SK-N-SH (cell line): ENCODE results near the gene MOCOS. TPM values are rescaled to one million over a fixed set of nuclear protein-coding genes. Genes with fewer than 3 reads are reported as not detected.

Source experiments
- CTCF ChIA-PET: fragments of 300-600, 350-600 bp; formaldehyde crosslinking; extraction: SDS; loops from one replicate; lab custom pipeline; 2021; lab: Yijun Ruan, JAX
- POLR2A ChIA-PET: fragments of 350-600 bp; sonication (Branson Sonifier 250); formaldehyde crosslinking; extraction: SDS; loops from one replicate; lab custom pipeline; 2020; ENCODE audit warnings: antibody characterized with exemption, inconsistent platforms; lab: Yijun Ruan, JAX
- DNase-seq: peaks from one replicate; pipeline ENCODE4 v3.0.0; 2012
- H2AFZ ChIP-seq: fragments of 200-600 bp; sonication (generic); 2 replicates; pipeline ENCODE4 v1.8.1; 2016; ENCODE audit warnings: antibody characterized with exemption, mild to moderate bottlenecking, low read depth
- H3F3A ChIP-seq: fragments of 200-600 bp; sonication (generic); replicated peaks from 2 replicates; pipeline ENCODE3; 2016; ENCODE audit warnings: antibody characterized with exemption, mild to moderate bottlenecking; ENCODE audit not compliant: insufficient read depth
- H3K27ac ChIP-seq, 2 experiments: fragments of 200-500 bp in 1 of 2; fragments of 200-600 bp in 1 of 2; sonication (Bioruptor generic) in 1 of 2; sonication (generic), shearing (Covaris generic) in 1 of 2; 2 replicates each; pipeline versions ENCODE4 v1.5.1 to v1.6.1; 2014 to 2016; ENCODE audit warnings: low read depth in 2 of 2, inconsistent platforms in 1 of 2, low read length in 1 of 2, mild to moderate bottlenecking in 1 of 2, mixed read lengths in 1 of 2
- H3K27me3 ChIP-seq: fragments of 200-600 bp; sonication (generic), shearing (Covaris generic); 2 replicates; pipeline ENCODE4 v1.6.1; 2016; ENCODE audit warnings: mixed run types; ENCODE audit not compliant: insufficient read depth
- H3K36me3 ChIP-seq, 2 experiments: fragments of 200-500 bp in 1 of 2; fragments of 200-600 bp in 1 of 2; sonication (Bioruptor generic) in 1 of 2; sonication (generic) in 1 of 2; replicated peaks in 1 of 2; 2 replicates each; pipeline versions ENCODE3 to v1.5.1; 2014 to 2016; ENCODE audit warnings: low read length in 1 of 2, mild to moderate bottlenecking in 1 of 2; ENCODE audit not compliant: insufficient read depth in 2 of 2, control insufficient read depth in 1 of 2
- H3K4me1 ChIP-seq, 2 experiments: fragments of 200-500 bp in 1 of 2; fragments of 200-600 bp in 1 of 2; sonication (Bioruptor generic) in 1 of 2; sonication (generic), shearing (Covaris generic) in 1 of 2; 2 replicates each; pipeline versions ENCODE4 v1.5.1 to v1.6.1; 2014 to 2016; ENCODE audit warnings: low read depth in 1 of 2, low read length in 1 of 2, mixed run types in 1 of 2; ENCODE audit not compliant: insufficient read depth in 2 of 2, control insufficient read depth in 1 of 2
- H3K4me2 ChIP-seq: fragments of 200-600 bp; sonication (generic), shearing (Covaris generic); 2 replicates; pipeline ENCODE4 v1.6.1; 2017; ENCODE audit warnings: mixed run types
- H3K4me3 ChIP-seq, 2 experiments: fragments of 200-500 bp in 1 of 2; fragments of 200-600 bp in 1 of 2; sonication (Bioruptor generic) in 1 of 2; sonication (generic), shearing (Covaris generic) in 1 of 2; 2 replicates each; pipeline versions ENCODE4 v1.5.1 to v1.8.1; 2014 to 2016; ENCODE audit warnings: low read depth in 2 of 2, inconsistent platforms in 1 of 2, low read length in 1 of 2, mild to moderate bottlenecking in 1 of 2, mixed read lengths in 1 of 2, moderate library complexity in 1 of 2
- H3K79me2 ChIP-seq: fragments of 200-600 bp; sonication (generic); 2 replicates; pipeline ENCODE4 v1.8.1; 2017; ENCODE audit warnings: mild to moderate bottlenecking; ENCODE audit not compliant: insufficient read depth
- H3K9ac ChIP-seq: fragments of 200-600 bp; sonication (generic); 2 replicates; pipeline ENCODE4 v1.6.1; 2017; ENCODE audit warnings: mixed run types
- H3K9me2 ChIP-seq: fragments of 200-600 bp; sonication (generic); 2 replicates; pipeline ENCODE4 v1.6.1; 2017; ENCODE audit warnings: mixed run types
- H3K9me3 ChIP-seq: fragments of 200-600 bp; sonication (generic); 2 replicates; pipeline ENCODE4 v1.6.1; 2017; ENCODE audit warnings: mixed run types, mild to moderate bottlenecking, moderate library complexity
- H4K20me1 ChIP-seq: fragments of 200-600 bp; sonication (generic); 2 replicates; pipeline ENCODE4 v1.6.1; 2017; ENCODE audit warnings: mild to moderate bottlenecking, mixed run types; ENCODE audit not compliant: insufficient read depth
- CHD2 ChIP-seq: fragments of 150-350 bp; IDR thresholded peaks from 2 replicates; pipeline ENCODE4 v1.6.1; 2018; ENCODE audit warnings: low read length; ENCODE audit not compliant: partially characterized antibody
- ELF1 ChIP-seq: IDR thresholded peaks from 2 replicates; pipeline ENCODE4 v1.4.0; 2012
- EP300 ChIP-seq, 2 experiments: IDR thresholded peaks; 2 replicates each; pipeline versions ENCODE4 v1.4.0 to v1.6.1; 2012; ENCODE audit warnings: borderline replicate concordance in 1 of 2, low read depth in 1 of 2, low read length in 1 of 2
- EZH2phosphoT487 ChIP-seq: fragments of 200-600 bp; sonication (generic); IDR thresholded peaks from 2 replicates; pipeline ENCODE4 v1.6.1; 2017; ENCODE audit warnings: low read depth, mixed run types, mild to moderate bottlenecking, antibody characterized with exemption, moderate library complexity, borderline replicate concordance
- FOSL2 ChIP-seq: IDR thresholded peaks from 2 replicates; pipeline ENCODE4 v1.4.0; 2012; ENCODE audit warnings: low read depth, mild to moderate bottlenecking, moderate library complexity, borderline replicate concordance
- GATA2 ChIP-seq: sonication (generic); formaldehyde crosslinking; IDR thresholded peaks from 2 replicates; pipeline ENCODE4 v1.5.0; 2020; ENCODE audit warnings: mild to moderate bottlenecking, missing genetic modification reagents
- JUND ChIP-seq: IDR thresholded peaks from 2 replicates; pipeline ENCODE4 v1.4.0; 2012
- MEF2A ChIP-seq: IDR thresholded peaks from 2 replicates; pipeline ENCODE4 v1.4.0; 2012; ENCODE audit warnings: low read depth, borderline replicate concordance
- MXI1 ChIP-seq: IDR thresholded peaks from 2 replicates; pipeline ENCODE4 v1.6.1; 2012; ENCODE audit warnings: mild to moderate bottlenecking, low read depth, low read length, improper control_type of control experiment
- NFIC ChIP-seq: IDR thresholded peaks from 2 replicates; pipeline ENCODE4 v1.4.0; 2012; ENCODE audit warnings: borderline replicate concordance
- RFX5 ChIP-seq: IDR thresholded peaks from 2 replicates; pipeline ENCODE4 v1.6.1; 2012; ENCODE audit warnings: mild to moderate bottlenecking, improper control_type of control experiment, low read length
- TEAD4 ChIP-seq: IDR thresholded peaks from 2 replicates; pipeline ENCODE4 v1.4.0; 2012; ENCODE audit warnings: mild to moderate bottlenecking, borderline replicate concordance; ENCODE audit not compliant: insufficient read depth
- WGBS: methylation state at CpG from one replicate; pipeline ENCODE4 v1.1.6; 2017; ENCODE audit warnings: low lambda C conversion rate; 5-methylcytosine and 5-hydroxymethylcytosine counted together
- polyA plus RNA-seq, 3 experiments: library from polyadenylated mRNA; depleted of rRNA; stranded (reverse); fragments of >200 nt; gene quantifications; 2 replicates each; pipeline ENCODE4 v1.2.3, GENCODE V29; 2012
- TF ChIP-seq, protein P1 (sequence below): IDR thresholded peaks from 2 replicates; pipeline ENCODE4 v1.4.0; 2012; ENCODE audit warnings: low read depth
- TF ChIP-seq, protein P2 (sequence below): IDR thresholded peaks from 2 replicates; pipeline ENCODE4 v1.4.0; 2012; ENCODE audit warnings: low read depth, borderline replicate concordance
- TF ChIP-seq, protein P3 (sequence below): IDR thresholded peaks from 2 replicates; pipeline ENCODE4 v1.6.1; 2012; ENCODE audit warnings: mild to moderate bottlenecking, low read depth, low read length, moderate library complexity
- TF ChIP-seq, protein P4 (sequence below): fragments of 150-350 bp; IDR thresholded peaks from 2 replicates; pipeline ENCODE4 v1.6.1; 2017; ENCODE audit warnings: antibody characterized with exemption, low read length, low read depth, borderline replicate concordance
- TF ChIP-seq, protein P5 (sequence below): IDR thresholded peaks from 2 replicates; pipeline ENCODE4 v1.4.0; 2012; ENCODE audit warnings: low read depth, borderline replicate concordance
- TF ChIP-seq, protein P6 (sequence below): IDR thresholded peaks from 2 replicates; pipeline ENCODE4; 2012

MOCOS gene
- polyA plus RNA-seq, 1 of the 3 experiments (the other 2 are of a cell fraction), result 1.2 TPM

DNA sequence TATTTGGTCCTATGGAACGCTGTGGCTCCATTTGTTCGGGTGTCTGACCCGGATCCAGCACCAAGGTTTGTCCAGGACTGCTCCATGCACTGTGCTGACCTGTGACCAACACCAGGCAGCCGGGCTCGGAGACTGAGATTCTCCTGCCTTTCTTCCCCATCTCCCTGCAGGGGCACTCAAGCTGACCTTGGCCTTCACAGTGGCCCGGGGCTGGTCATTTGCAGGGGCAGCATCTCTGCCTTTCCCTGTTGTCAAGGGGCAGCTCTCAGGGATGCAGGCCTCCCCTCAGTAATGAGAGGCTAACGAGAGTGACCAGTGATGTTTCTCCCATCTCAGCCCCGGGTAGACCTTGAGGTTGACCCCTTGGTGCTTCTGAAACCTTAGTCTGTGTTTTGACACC lies 27.5 kb downstream of the MOCOS start:
- Histone ChIP-seq H3K36me3 (no peaks in the 10 kb centered on the region), H3K27me3 (no peaks in the 10 kb centered on the region), H3K9ac (no peak overlapping the region), H4K20me1 (no peaks in the 10 kb centered on the region), H3K9me2 (no peaks in the 10 kb centered on the region), H3F3A (no peaks in the 10 kb centered on the region), H3K27ac (no peak overlapping the region), H2AFZ (no peak overlapping the region), H3K4me3 (no peak overlapping the region), H3K9me3 (no peaks in the 10 kb centered on the region), H3K4me2 (no peak overlapping the region), H3K79me2 (no peaks in the 10 kb centered on the region), H3K4me1 (no peaks in the 10 kb centered on the region; a peak in 1 of 4 replicates)
- ChIA-PET POLR2A (no interaction called here), CTCF (interaction anchor here (0.7 kb wide), 1 partner anchor 70 kb away, joined by 3 read pairs; no protein-coding TSS in a partner anchor)
- no peak for TF ChIP-seq ELF1
- TF ChIP-seq EZH2phosphoT487, result no peak
- TF ChIP-seq, protein P1, sequence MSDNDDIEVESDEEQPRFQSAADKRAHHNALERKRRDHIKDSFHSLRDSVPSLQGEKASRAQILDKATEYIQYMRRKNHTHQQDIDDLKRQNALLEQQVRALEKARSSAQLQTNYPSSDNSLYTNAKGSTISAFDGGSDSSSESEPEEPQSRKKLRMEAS, result no peak
- no peak for TF ChIP-seq MEF2A
- TF ChIP-seq, protein P2, sequence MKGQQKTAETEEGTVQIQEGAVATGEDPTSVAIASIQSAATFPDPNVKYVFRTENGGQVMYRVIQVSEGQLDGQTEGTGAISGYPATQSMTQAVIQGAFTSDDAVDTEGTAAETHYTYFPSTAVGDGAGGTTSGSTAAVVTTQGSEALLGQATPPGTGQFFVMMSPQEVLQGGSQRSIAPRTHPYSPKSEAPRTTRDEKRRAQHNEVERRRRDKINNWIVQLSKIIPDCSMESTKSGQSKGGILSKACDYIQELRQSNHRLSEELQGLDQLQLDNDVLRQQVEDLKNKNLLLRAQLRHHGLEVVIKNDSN, result no peak
- TF ChIP-seq JUND, result no peak
- TF ChIP-seq EP300 (IDR thresholded peaks at IDR 0.05; ENCODE audit: borderline replicate concordance in 1 of 2, low read depth in 1 of 2, low read length in 1 of 2), result no peak
- no peak for TF ChIP-seq FOSL2
- TF ChIP-seq, protein P3, sequence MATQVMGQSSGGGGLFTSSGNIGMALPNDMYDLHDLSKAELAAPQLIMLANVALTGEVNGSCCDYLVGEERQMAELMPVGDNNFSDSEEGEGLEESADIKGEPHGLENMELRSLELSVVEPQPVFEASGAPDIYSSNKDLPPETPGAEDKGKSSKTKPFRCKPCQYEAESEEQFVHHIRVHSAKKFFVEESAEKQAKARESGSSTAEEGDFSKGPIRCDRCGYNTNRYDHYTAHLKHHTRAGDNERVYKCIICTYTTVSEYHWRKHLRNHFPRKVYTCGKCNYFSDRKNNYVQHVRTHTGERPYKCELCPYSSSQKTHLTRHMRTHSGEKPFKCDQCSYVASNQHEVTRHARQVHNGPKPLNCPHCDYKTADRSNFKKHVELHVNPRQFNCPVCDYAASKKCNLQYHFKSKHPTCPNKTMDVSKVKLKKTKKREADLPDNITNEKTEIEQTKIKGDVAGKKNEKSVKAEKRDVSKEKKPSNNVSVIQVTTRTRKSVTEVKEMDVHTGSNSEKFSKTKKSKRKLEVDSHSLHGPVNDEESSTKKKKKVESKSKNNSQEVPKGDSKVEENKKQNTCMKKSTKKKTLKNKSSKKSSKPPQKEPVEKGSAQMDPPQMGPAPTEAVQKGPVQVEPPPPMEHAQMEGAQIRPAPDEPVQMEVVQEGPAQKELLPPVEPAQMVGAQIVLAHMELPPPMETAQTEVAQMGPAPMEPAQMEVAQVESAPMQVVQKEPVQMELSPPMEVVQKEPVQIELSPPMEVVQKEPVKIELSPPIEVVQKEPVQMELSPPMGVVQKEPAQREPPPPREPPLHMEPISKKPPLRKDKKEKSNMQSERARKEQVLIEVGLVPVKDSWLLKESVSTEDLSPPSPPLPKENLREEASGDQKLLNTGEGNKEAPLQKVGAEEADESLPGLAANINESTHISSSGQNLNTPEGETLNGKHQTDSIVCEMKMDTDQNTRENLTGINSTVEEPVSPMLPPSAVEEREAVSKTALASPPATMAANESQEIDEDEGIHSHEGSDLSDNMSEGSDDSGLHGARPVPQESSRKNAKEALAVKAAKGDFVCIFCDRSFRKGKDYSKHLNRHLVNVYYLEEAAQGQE, result no peak
- TF ChIP-seq TEAD4, result no peak
- TF ChIP-seq NFIC, result no peak
- no peak for TF ChIP-seq CHD2
- TF ChIP-seq RFX5, result no peak
- TF ChIP-seq, protein P4, sequence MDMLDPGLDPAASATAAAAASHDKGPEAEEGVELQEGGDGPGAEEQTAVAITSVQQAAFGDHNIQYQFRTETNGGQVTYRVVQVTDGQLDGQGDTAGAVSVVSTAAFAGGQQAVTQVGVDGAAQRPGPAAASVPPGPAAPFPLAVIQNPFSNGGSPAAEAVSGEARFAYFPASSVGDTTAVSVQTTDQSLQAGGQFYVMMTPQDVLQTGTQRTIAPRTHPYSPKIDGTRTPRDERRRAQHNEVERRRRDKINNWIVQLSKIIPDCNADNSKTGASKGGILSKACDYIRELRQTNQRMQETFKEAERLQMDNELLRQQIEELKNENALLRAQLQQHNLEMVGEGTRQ, result no peak
- no peak for TF ChIP-seq GATA2 (CRISPR knock-in tag)
- TF ChIP-seq, protein P5, sequence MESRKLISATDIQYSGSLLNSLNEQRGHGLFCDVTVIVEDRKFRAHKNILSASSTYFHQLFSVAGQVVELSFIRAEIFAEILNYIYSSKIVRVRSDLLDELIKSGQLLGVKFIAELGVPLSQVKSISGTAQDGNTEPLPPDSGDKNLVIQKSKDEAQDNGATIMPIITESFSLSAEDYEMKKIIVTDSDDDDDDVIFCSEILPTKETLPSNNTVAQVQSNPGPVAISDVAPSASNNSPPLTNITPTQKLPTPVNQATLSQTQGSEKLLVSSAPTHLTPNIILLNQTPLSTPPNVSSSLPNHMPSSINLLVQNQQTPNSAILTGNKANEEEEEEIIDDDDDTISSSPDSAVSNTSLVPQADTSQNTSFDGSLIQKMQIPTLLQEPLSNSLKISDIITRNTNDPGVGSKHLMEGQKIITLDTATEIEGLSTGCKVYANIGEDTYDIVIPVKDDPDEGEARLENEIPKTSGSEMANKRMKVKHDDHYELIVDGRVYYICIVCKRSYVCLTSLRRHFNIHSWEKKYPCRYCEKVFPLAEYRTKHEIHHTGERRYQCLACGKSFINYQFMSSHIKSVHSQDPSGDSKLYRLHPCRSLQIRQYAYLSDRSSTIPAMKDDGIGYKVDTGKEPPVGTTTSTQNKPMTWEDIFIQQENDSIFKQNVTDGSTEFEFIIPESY, result no peak
- TF ChIP-seq, protein P6, sequence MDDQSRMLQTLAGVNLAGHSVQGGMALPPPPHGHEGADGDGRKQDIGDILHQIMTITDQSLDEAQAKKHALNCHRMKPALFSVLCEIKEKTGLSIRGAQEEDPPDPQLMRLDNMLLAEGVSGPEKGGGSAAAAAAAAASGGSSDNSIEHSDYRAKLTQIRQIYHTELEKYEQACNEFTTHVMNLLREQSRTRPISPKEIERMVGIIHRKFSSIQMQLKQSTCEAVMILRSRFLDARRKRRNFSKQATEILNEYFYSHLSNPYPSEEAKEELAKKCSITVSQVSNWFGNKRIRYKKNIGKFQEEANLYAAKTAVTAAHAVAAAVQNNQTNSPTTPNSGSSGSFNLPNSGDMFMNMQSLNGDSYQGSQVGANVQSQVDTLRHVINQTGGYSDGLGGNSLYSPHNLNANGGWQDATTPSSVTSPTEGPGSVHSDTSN, result no peak
- TF ChIP-seq MXI1, result no peak
- no peak for DNase-seq
- WGBS, result 84% methylated on average over 8 of the region's 8 CpGs
